Hepatocyte (in vitro differentiated cells): ENCODE measurements around the gene FSTL3.

Experiments
- EZH2 ChIP-seq: fragments of 200-600 bp; sonication (generic); IDR thresholded peaks from 2 replicates; pipeline ENCODE4 v1.6.1; 2016; ENCODE audit warnings: antibody characterized with exemption, mild to moderate bottlenecking, borderline replicate concordance
- EZH2phosphoT487 ChIP-seq: fragments of 200-600 bp; sonication (generic); IDR thresholded peaks from one replicate; pipeline ENCODE4 v1.6.1; 2018; ENCODE audit warnings: antibody characterized with exemption, mild to moderate bottlenecking, low read depth, moderate library complexity; ENCODE audit not compliant: unreplicated experiment, severe bottlenecking
- TF ChIP-seq, protein P1 (sequence below): fragments of 200-600 bp; sonication (generic); IDR thresholded peaks from 2 replicates; pipeline ENCODE4 v1.5.1; 2016; ENCODE audit warnings: antibody characterized with exemption, mild to moderate bottlenecking; ENCODE audit not compliant: poor library complexity

DNA sequence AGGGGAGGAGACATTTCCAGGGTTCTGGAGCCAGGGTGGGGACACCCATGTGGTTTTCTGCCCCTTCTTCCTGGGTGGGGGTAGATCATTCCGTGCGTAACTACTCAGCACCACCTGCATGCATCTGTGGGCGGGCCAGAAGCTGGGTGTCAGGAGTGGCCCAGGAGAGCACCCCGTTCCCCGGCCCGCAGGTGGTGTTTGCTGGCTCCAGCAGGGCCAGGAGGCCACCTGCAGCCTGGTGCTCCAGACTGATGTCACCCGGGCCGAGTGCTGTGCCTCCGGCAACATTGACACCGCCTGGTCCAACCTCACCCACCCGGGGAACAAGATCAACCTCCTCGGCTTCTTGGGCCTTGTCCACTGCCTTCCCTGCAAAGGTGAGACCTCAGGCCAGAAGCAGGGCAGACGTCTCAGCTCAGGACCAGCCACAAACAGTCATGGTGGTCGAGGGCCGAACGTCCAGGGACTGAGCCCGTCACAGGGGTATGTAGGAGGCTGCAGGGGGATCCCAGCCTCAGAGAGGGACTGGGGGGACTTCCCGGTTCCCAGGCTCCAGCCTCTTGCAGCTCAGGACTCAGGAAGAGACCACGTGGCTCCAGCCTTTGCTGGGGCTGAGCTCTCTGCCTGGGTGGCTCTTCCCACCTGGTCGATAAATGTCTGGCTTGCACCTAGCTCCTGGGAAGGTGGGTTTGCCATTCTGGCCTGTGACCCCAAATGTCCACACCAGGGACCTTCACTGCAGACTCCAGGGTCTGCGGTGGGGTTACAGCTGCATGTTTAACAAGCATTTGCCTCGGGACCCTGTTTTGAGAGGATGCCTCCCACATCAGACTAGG, 1.6 kb downstream of the FSTL3 start:
- TF ChIP-seq, protein P1, sequence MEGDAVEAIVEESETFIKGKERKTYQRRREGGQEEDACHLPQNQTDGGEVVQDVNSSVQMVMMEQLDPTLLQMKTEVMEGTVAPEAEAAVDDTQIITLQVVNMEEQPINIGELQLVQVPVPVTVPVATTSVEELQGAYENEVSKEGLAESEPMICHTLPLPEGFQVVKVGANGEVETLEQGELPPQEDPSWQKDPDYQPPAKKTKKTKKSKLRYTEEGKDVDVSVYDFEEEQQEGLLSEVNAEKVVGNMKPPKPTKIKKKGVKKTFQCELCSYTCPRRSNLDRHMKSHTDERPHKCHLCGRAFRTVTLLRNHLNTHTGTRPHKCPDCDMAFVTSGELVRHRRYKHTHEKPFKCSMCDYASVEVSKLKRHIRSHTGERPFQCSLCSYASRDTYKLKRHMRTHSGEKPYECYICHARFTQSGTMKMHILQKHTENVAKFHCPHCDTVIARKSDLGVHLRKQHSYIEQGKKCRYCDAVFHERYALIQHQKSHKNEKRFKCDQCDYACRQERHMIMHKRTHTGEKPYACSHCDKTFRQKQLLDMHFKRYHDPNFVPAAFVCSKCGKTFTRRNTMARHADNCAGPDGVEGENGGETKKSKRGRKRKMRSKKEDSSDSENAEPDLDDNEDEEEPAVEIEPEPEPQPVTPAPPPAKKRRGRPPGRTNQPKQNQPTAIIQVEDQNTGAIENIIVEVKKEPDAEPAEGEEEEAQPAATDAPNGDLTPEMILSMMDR = no peak
- TF ChIP-seq EZH2 (no peak), EZH2phosphoT487 (no peak)
